Prostate gland (tissue), 1 donor: Measurements from ENCODE around the gene GPR107.

Experiments
- POLR2A ChIP-seq: fragments of 450-650 bp; IDR thresholded peaks from one replicate; pipeline ENCODE4 v1.6.1; 2016; ENCODE audit warnings: antibody characterized with exemption, mild to moderate bottlenecking
- POLR2AphosphoS5 ChIP-seq: sonication (generic); formaldehyde crosslinking; IDR thresholded peaks from one replicate; pipeline ENCODE4 v1.6.1; 2017; ENCODE audit warnings: antibody characterized with exemption

- TF ChIP-seq POLR2A (no peak), POLR2AphosphoS5 (peak; percentile 13)
Observed at GRCh38 chr9:130023144-130023787, 30.4 kb upstream of the GPR107 start.
